GM23338 (cell line): ENCODE results near the gene SNX8. TPM values are rescaled to one million over a fixed set of nuclear protein-coding genes. Genes with fewer than 3 reads are reported as not detected.

ENCODE experiments used
- ATAC-seq: fragments of 200-7000 bp; cut with Tn5 transposase; 3 replicates; pipeline ENCODE4 v1.9.1; 2020
- DNase-seq: peaks from one replicate; pipeline ENCODE4 v3.0.0-alpha.2; 2015; ENCODE audit warnings: low spot score
- H2AFZ ChIP-seq: fragments of 200-600 bp; sonication (generic); 2 replicates; pipeline ENCODE4 v1.8.0; 2016; ENCODE audit warnings: antibody characterized with exemption, mild to moderate bottlenecking, moderate library complexity
- H3F3A ChIP-seq: fragments of 200-600 bp; sonication (generic); replicated peaks from 2 replicates; pipeline ENCODE4 v1.8.0; 2017; ENCODE audit warnings: antibody characterized with exemption, mixed run types, low read depth
- H3K27ac ChIP-seq: fragments of 200-600 bp; sonication (generic); 2 replicates; pipeline ENCODE4 v1.6.1; 2016; ENCODE audit warnings: low read depth
- H3K27me3 ChIP-seq: fragments of 200-600 bp; sonication (generic); 2 replicates; pipeline ENCODE4 v1.8.0; 2016; ENCODE audit warnings: mild to moderate bottlenecking, mixed run types, moderate library complexity; ENCODE audit not compliant: insufficient read depth
- H3K36me3 ChIP-seq: fragments of 200-600 bp; sonication (generic); 2 replicates; pipeline ENCODE4 v1.8.0; 2016; ENCODE audit warnings: mild to moderate bottlenecking; ENCODE audit not compliant: insufficient read depth
- H3K4me1 ChIP-seq: fragments of 200-600 bp; sonication (generic); 2 replicates; pipeline ENCODE4 v1.8.0; 2016; ENCODE audit warnings: mild to moderate bottlenecking, moderate library complexity; ENCODE audit not compliant: insufficient read depth
- H3K4me2 ChIP-seq: fragments of 200-600 bp; sonication (generic); 2 replicates; pipeline ENCODE4 v1.7.1; 2017; ENCODE audit warnings: mixed run types
- H3K4me3 ChIP-seq: fragments of 200-600 bp; sonication (generic); 2 replicates; pipeline ENCODE4 v1.6.1; 2016; ENCODE audit warnings: mixed run types
- H3K79me2 ChIP-seq: fragments of 200-600 bp; sonication (generic); replicated peaks from 2 replicates; pipeline ENCODE4 v1.8.0; 2017; ENCODE audit warnings: mild to moderate bottlenecking; ENCODE audit not compliant: insufficient read depth
- H3K9me2 ChIP-seq: fragments of 200-600 bp; sonication (generic); 2 replicates; pipeline ENCODE4 v1.8.0; 2017; ENCODE audit not compliant: insufficient read depth
- H4K20me1 ChIP-seq: fragments of 200-600 bp; sonication (generic); replicated peaks from 2 replicates; pipeline ENCODE4 v1.8.0; 2017; ENCODE audit warnings: mild to moderate bottlenecking; ENCODE audit not compliant: insufficient read depth
- H3K27ac Mint-ChIP-seq: 2 replicates; pipeline ENCODE4 v1.8.0; 2020; ENCODE audit warnings: inconsistent platforms, mild to moderate bottlenecking, moderate library complexity, mixed read lengths
- H3K27me3 Mint-ChIP-seq: 3 replicates; pipeline ENCODE4 v1.8.0; 2022; ENCODE audit warnings: low read depth, mild to moderate bottlenecking, moderate library complexity, mixed read lengths, inconsistent platforms; ENCODE audit not compliant: insufficient read depth, poor library complexity
- H3K36me3 Mint-ChIP-seq: 3 replicates; pipeline ENCODE4 v1.8.0; 2021; ENCODE audit warnings: low read depth, mild to moderate bottlenecking, inconsistent platforms, moderate library complexity, mixed read lengths
- H3K4me1 Mint-ChIP-seq: 3 replicates; pipeline ENCODE4 v1.8.0; 2020; ENCODE audit warnings: mild to moderate bottlenecking, inconsistent platforms, mixed read lengths
- H3K4me3 Mint-ChIP-seq: 3 replicates; pipeline ENCODE4 v1.8.0; 2021; ENCODE audit warnings: moderate library complexity, mild to moderate bottlenecking, inconsistent platforms, mixed read lengths
- H3K9me3 Mint-ChIP-seq: 3 replicates; pipeline ENCODE4 v1.8.0; 2020; ENCODE audit warnings: moderate library complexity, mild to moderate bottlenecking, inconsistent platforms, mixed read lengths
- ETS1 ChIP-seq: IDR thresholded peaks from 2 replicates; pipeline ENCODE4 v1.6.1; 2016; ENCODE audit warnings: antibody characterized with exemption
- JUNB ChIP-seq: IDR thresholded peaks from one replicate; pipeline ENCODE4 v1.6.1; 2016; ENCODE audit warnings: antibody characterized with exemption; ENCODE audit not compliant: unreplicated experiment
- STAT1 ChIP-seq: IDR thresholded peaks from one replicate; pipeline ENCODE4 v1.6.1; 2016; ENCODE audit warnings: antibody characterized with exemption; ENCODE audit not compliant: unreplicated experiment
- ZNF114 ChIP-seq: fragments of 250-450 bp; sonication (Bioruptor Pico); IDR thresholded peaks from 2 replicates; pipeline ENCODE4 v1.5.0; 2020; ENCODE audit warnings: mild to moderate bottlenecking, moderate library complexity
- ZNF462 ChIP-seq: fragments of 250-450 bp; sonication (Bioruptor Pico); IDR thresholded peaks from 2 replicates; pipeline ENCODE4 v1.5.0; 2020; ENCODE audit warnings: mild to moderate bottlenecking, moderate library complexity
- polyA plus RNA-seq: library from polyadenylated mRNA; unstranded; fragments of >200 nt; fragmentation: Nextera tagmentation; extraction: Ambion mirVana; gene quantifications from 2 replicates; pipeline ENCODE4 v1.2.1, GENCODE V29; 2016
- total RNA-seq: library from RNA; depleted of rRNA; stranded (reverse); fragments of >200 nt; shearing (Covaris generic); gene quantifications from 2 replicates; pipeline ENCODE4 v1.2.3, GENCODE V29; 2014

Gene SNX8
- total and polyA plus RNA-seq, 2 experiments from 2014 or later: 44.3 to 50.9 TPM

GRCh38 chr7:2215851-2216250, 98.4 kb downstream of the SNX8 start (continued):
- TF ChIP-seq ZNF462 (CRISPR knock-in tag) (no peak), STAT1 (no peak), ETS1 (no peak), JUNB (no peak)

- no peak for TF ChIP-seq STAT1
- TF ChIP-seq ZNF114 (CRISPR knock-in tag): no peak
- Histone ChIP-seq H3K27ac (no peak overlapping the region), H3K4me3 (no peak overlapping the region), H3K79me2 (no peaks in the 10 kb centered on the region; the same call in 1 of the 2 replicates), H3F3A (no peaks in the 10 kb centered on the region), H4K20me1 (no peaks in the 10 kb centered on the region; the same call in 1 of the 2 replicates), H3K9me2 (no peaks in the 10 kb centered on the region), H3K36me3 (peaks cover 18% of the 10 kb centered on the region), H3K4me2 (no peak overlapping the region), H3K27me3 (no peaks in the 10 kb centered on the region), H2AFZ (no peak overlapping the region), H3K4me1 (no peaks in the 10 kb centered on the region)
- DNase-seq (no peak), ATAC-seq (no peak)
- Mint-ChIP-seq H3K4me1 (no peaks in the 10 kb centered on the region), H3K27ac (no peak overlapping the region), H3K36me3 (peaks cover 77% of the 10 kb centered on the region), H3K9me3 (no peaks in the 10 kb centered on the region), H3K27me3 (peaks cover 7% of the 10 kb centered on the region), H3K4me3 (no peak overlapping the region)
These were observed 99.6 kb downstream of the SNX8 start for GRCh38 chr7:2214636-2215035.
